GM19395 (cell line): ENCODE data around the gene SLC9A5.
A peak's percentile ranks its signal among the peaks of the same experiment; 100 is the strongest.

Experiments used
- ATAC-seq: cut with Tn5 transposase; IDR thresholded peaks from one replicate; pipeline ENCODE4 v1.9.1; 2021; ENCODE audit warnings: mild to moderate bottlenecking, moderate library complexity; ENCODE audit not compliant: unreplicated experiment

The SLC9A5 gene

GRCh38 chr16:67304020-67304419 lies 55.2 kb downstream of the SLC9A5 start:
- ATAC-seq, result no peak

GRCh38 chr16:67305216-67306071 lies 56.7 kb downstream of the SLC9A5 start:
- no peak for ATAC-seq

- no peak for ATAC-seq
These were observed 61.8 kb downstream of the SLC9A5 start for GRCh38 chr16:67310561-67310960.

- peak; percentile 92 for ATAC-seq
These were observed 63.1 kb downstream of the SLC9A5 start for GRCh38 chr16:67311607-67312488.

- ATAC-seq, result no peak
These were observed 63.9 kb downstream of the SLC9A5 start for GRCh38 chr16:67312719-67313118.

GRCh38 chr16:67317853-67318252 lies 69.1 kb downstream of the SLC9A5 start:
- ATAC-seq, result no peak
